Neural progenitor cell (in vitro differentiated cells): Measurements from ENCODE around the gene SUMO2. TPM values are rescaled to one million over a fixed set of nuclear protein-coding genes. Genes with fewer than 3 reads are reported as not detected.

ENCODE experiments used
- DNase-seq: peaks from one replicate; pipeline ENCODE4 v3.0.0-alpha.2; 2016; ENCODE audit warnings: low spot score
- H2AFZ ChIP-seq: fragments of 200-600 bp; sonication (generic); replicated peaks from 2 replicates; pipeline ENCODE4 v1.6.1; 2016; ENCODE audit warnings: antibody characterized with exemption
- H3F3A ChIP-seq: fragments of 200-600 bp; sonication (generic); 2 replicates; pipeline ENCODE4 v1.6.1; 2016; ENCODE audit warnings: antibody characterized with exemption, low read depth
- H3K27ac ChIP-seq: fragments of 200-600 bp; sonication (generic); 2 replicates; pipeline ENCODE4 v1.5.1; 2016; ENCODE audit warnings: mild to moderate bottlenecking
- H3K27me3 ChIP-seq: fragments of 200-600 bp; sonication (generic); 2 replicates; pipeline ENCODE4 v1.6.1; 2016; ENCODE audit warnings: mild to moderate bottlenecking, moderate library complexity
- H3K36me3 ChIP-seq: fragments of 200-600 bp; sonication (generic); 2 replicates; pipeline ENCODE4 v1.5.1; 2016
- H3K4me1 ChIP-seq: fragments of 200-600 bp; sonication (generic); 2 replicates; pipeline ENCODE4 v1.6.1; 2016; ENCODE audit warnings: mixed run types
- H3K4me2 ChIP-seq: fragments of 200-600 bp; sonication (generic); 2 replicates; pipeline ENCODE4 v1.6.1; 2016
- H3K4me3 ChIP-seq: fragments of 200-600 bp; sonication (generic); 2 replicates; pipeline ENCODE4 v1.5.1; 2016
- H3K79me2 ChIP-seq: fragments of 200-600 bp; sonication (generic); 2 replicates; pipeline ENCODE4 v1.6.1; 2016; ENCODE audit warnings: low read depth
- H3K9ac ChIP-seq: fragments of 200-600 bp; sonication (generic); 2 replicates; pipeline ENCODE4 v1.6.1; 2016
- H3K9me3 ChIP-seq: fragments of 200-600 bp; sonication (generic); 2 replicates; pipeline ENCODE4 v1.5.1; 2016; ENCODE audit warnings: low read depth
- H4K20me1 ChIP-seq: fragments of 200-600 bp; sonication (generic); 2 replicates; pipeline ENCODE4 v1.6.1; 2016; ENCODE audit warnings: low read depth
- H3K27ac Mint-ChIP-seq: 3 replicates; pipeline ENCODE4 v1.8.0; 2021; ENCODE audit warnings: mixed read lengths
- H3K27me3 Mint-ChIP-seq: 2 replicates; pipeline ENCODE4 v1.8.0; 2022; ENCODE audit warnings: low read depth, mild to moderate bottlenecking, inconsistent platforms, moderate library complexity, mixed read lengths; ENCODE audit not compliant: insufficient read depth
- H3K36me3 Mint-ChIP-seq: 3 replicates; pipeline ENCODE4 v1.8.0; 2021; ENCODE audit warnings: mixed read lengths
- H3K4me1 Mint-ChIP-seq: 3 replicates; pipeline ENCODE4 v1.8.0; 2021; ENCODE audit warnings: mixed read lengths
- H3K4me3 Mint-ChIP-seq: 3 replicates; pipeline ENCODE4 v1.8.0; 2021; ENCODE audit warnings: mild to moderate bottlenecking, moderate library complexity, mixed read lengths
- H3K9me3 Mint-ChIP-seq: 3 replicates; pipeline ENCODE4 v1.8.0; 2020; ENCODE audit warnings: mixed read lengths
- CTCF ChIP-seq: fragments of 200-600 bp; sonication (generic); IDR thresholded peaks from 2 replicates; pipeline ENCODE4 v1.5.1; 2017; ENCODE audit warnings: antibody characterized with exemption, mild to moderate bottlenecking
- EZH2 ChIP-seq: fragments of 200-600 bp; sonication (generic); IDR thresholded peaks from 2 replicates; pipeline ENCODE4 v1.6.1; 2017; ENCODE audit warnings: antibody characterized with exemption, mild to moderate bottlenecking, moderate library complexity
- EZH2phosphoT487 ChIP-seq: fragments of 200-600 bp; sonication (generic); IDR thresholded peaks from 2 replicates; pipeline ENCODE4 v1.6.1; 2017; ENCODE audit warnings: antibody characterized with exemption
- total RNA-seq: library from RNA; depleted of rRNA; stranded (reverse); fragments of >200 nt; gene quantifications from 2 replicates; pipeline ENCODE4 v1.2.3, GENCODE V29; 2015; ENCODE audit warnings: low replicate concordance

Gene SUMO2
- total RNA-seq, 1 donor from 2014 or later: 372 TPM

- peak within 1 kb of the TSS; percentile 94 for H3K4me3 Mint-ChIP-seq
Observed at GRCh38 chr17:75131278-75132017, 51.3 kb downstream of the SUMO2 start, which contains the start of gene NT5C. Gene NT5C, minus strand, starts transcription at chr17:75131742. Its CDS starts 35 bp downstream, at chr17:75131707.

GRCh38 chr17:75130632-75131277 is 52.0 kb downstream of the SUMO2 start:
- H4K20me1 ChIP-seq: peaks cover 24% of the 10 kb centered on the region

More at GRCh38 chr17:75131278-75132017, 51.3 kb downstream of the SUMO2 start, which contains the start of gene NT5C:
- peak; percentile 93 for DNase-seq
- Histone ChIP-seq H3K4me2 (peak within 1 kb of the TSS; percentile 81), H2AFZ (peak within 1 kb of the TSS; percentile 55), H3K4me1 (peaks cover 7% of the 10 kb centered on the region), H3K9ac (peak within 1 kb of the TSS; percentile 70), H3K79me2 (peaks cover 17% of the 10 kb centered on the region), H3K4me3 (peak within 1 kb of the TSS; percentile 84), H3K27me3 (no peaks in the 10 kb centered on the region), H4K20me1 (peaks cover 29% of the 10 kb centered on the region), H3K9me3 (no peaks in the 10 kb centered on the region), H3K27ac (peak within 1 kb of the TSS; percentile 70), H3K36me3 (no peaks in the 10 kb centered on the region), H3F3A (peaks cover 78% of the 10 kb centered on the region)
- no peaks in the 10 kb centered on the region for H3K9me3 Mint-ChIP-seq
- H3K4me1 Mint-ChIP-seq: peaks cover 12% of the 10 kb centered on the region
- no peaks in the 10 kb centered on the region for H3K27me3 Mint-ChIP-seq
- peak within 1 kb of the TSS; percentile 82 for H3K27ac Mint-ChIP-seq
- H3K36me3 Mint-ChIP-seq: peaks cover 16% of the 10 kb centered on the region
- TF ChIP-seq CTCF (peak; percentile 80), EZH2phosphoT487 (no peak)

GRCh38 chr17:75130059-75130631 is 52.6 kb downstream of the SUMO2 start:
- H3K4me1 ChIP-seq: peaks cover 7% of the 10 kb centered on the region
- peak overlapping the region; percentile 94 for H3K4me3 Mint-ChIP-seq
- no peaks in the 10 kb centered on the region for H3K9me3 Mint-ChIP-seq
- H4K20me1 ChIP-seq: peaks cover 18% of the 10 kb centered on the region
- H3K27me3 Mint-ChIP-seq: no peaks in the 10 kb centered on the region
- no peak overlapping the region for H3K27ac ChIP-seq
- peaks cover 12% of the 10 kb centered on the region for H3K4me1 Mint-ChIP-seq
- peaks cover 17% of the 10 kb centered on the region for H3K79me2 ChIP-seq
- peaks cover 11% of the 10 kb centered on the region for H3K36me3 Mint-ChIP-seq
- peak overlapping the region; percentile 84 for H3K4me3 ChIP-seq
- H3K36me3 ChIP-seq: no peaks in the 10 kb centered on the region
- TF ChIP-seq CTCF (no peak), EZH2 (no peak), EZH2phosphoT487 (no peak)
- no peak overlapping the region for H3K9ac ChIP-seq
- no peak overlapping the region for H2AFZ ChIP-seq
- H3K9me3 ChIP-seq: no peaks in the 10 kb centered on the region
- no peak for DNase-seq
- no peaks in the 10 kb centered on the region for H3K27me3 ChIP-seq
- H3K27ac Mint-ChIP-seq: no peak overlapping the region
- peaks cover 68% of the 10 kb centered on the region for H3F3A ChIP-seq
- peak overlapping the region; percentile 81 for H3K4me2 ChIP-seq

More at GRCh38 chr17:75130632-75131277, 52.0 kb downstream of the SUMO2 start:
- no peaks in the 10 kb centered on the region for H3K9me3 ChIP-seq
- peak overlapping the region; percentile 84 for H3K4me3 ChIP-seq
- Mint-ChIP-seq H3K36me3 (peaks cover 13% of the 10 kb centered on the region), H3K27me3 (no peaks in the 10 kb centered on the region), H3K9me3 (no peaks in the 10 kb centered on the region), H3K4me3 (peak overlapping the region; percentile 94), H3K27ac (peak overlapping the region; percentile 66), H3K4me1 (peaks cover 12% of the 10 kb centered on the region)
- no peak for TF ChIP-seq EZH2phosphoT487
- peak; percentile 66 for TF ChIP-seq CTCF
- no peak for TF ChIP-seq EZH2
- H3K27ac ChIP-seq: peak overlapping the region; percentile 70
- H3K4me2 ChIP-seq: peak overlapping the region; percentile 81
- peak overlapping the region; percentile 55 for H2AFZ ChIP-seq
- H3K36me3 ChIP-seq: no peaks in the 10 kb centered on the region
- peak overlapping the region; percentile 70 for H3K9ac ChIP-seq
- peaks cover 74% of the 10 kb centered on the region for H3F3A ChIP-seq
- peaks cover 17% of the 10 kb centered on the region for H3K79me2 ChIP-seq
- no peaks in the 10 kb centered on the region for H3K27me3 ChIP-seq
- DNase-seq: peak; percentile 87
- H3K4me1 ChIP-seq: peaks cover 7% of the 10 kb centered on the region
